ENCODE measurements around the gene CD44. TPM values are rescaled to one million over a fixed set of nuclear protein-coding genes. Genes with fewer than 3 reads are reported as not detected.
A peak's percentile ranks its signal among the peaks of the same experiment; 100 is the strongest.

Gene CD44
- total RNA-seq, 4 donors from 2014 or later = 212 to 292 (median 275) TPM

DNA sequence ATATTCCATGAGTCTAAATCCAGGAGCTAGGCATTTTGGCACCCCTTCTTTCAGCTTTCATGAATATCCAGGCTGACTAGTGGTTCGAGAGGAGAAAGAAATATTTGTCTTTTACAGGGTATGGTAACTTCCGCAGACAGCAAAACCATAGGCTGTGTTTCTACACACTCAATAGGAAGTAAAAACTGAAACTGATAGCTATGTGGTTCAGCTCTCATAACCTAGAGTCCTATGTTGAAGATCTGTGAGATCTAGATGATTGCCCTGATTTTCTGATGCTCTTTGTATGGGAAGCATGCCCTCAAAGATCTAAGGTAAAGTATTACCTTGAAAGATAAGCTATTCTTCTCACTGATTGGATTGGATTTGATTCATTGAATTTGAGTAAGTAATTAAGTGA lies 118.3 kb downstream of the CD44 start:
- 39% methylated on average over 2 of the region's 2 CpGs for WGBS

GRCh38 chr11:35259529-35259928 lies 120.6 kb downstream of the CD44 start:
- no peak for DNase-seq (ENCODE audit: extremely low spot score)
- Histone ChIP-seq H3K9me3 (no peaks in the 10 kb centered on the region), H3K36me3 (no peaks in the 10 kb centered on the region), H3K4me3 (no peak overlapping the region), H3K4me1 (peaks cover 7 to 57% (median 52%) of the 10 kb centered on the region in 4 donors), H3K27me3 (no peaks in the 10 kb centered on the region), H3K27ac (replicated peaks in 1 of 4) (no peak overlapping the region)
- TF ChIP-seq EP300 (IDR thresholded peaks at IDR 0.05) (no peak), POLR2AphosphoS5 (IDR thresholded peaks at IDR 0.05) (no peak), CTCF (IDR thresholded peaks at IDR 0.05) (no peak)
- WGBS = 73% methylated on average over 2 of the region's 2 CpGs
- intact Hi-C loops (cut with DNase I) = no loop called here

More for the DNA sequence above, 118.3 kb downstream of the CD44 start:
- intact Hi-C loops (cut with DNase I) = no loop called here
- DNase-seq (ENCODE audit: extremely low spot score) = no peak
- no peaks in the 10 kb centered on the region for H3K27me3 ChIP-seq
- H3K36me3 ChIP-seq = no peaks in the 10 kb centered on the region
- H3K4me1 ChIP-seq = peaks cover 7 to 75% (median 70%) of the 10 kb centered on the region in 4 donors
- no peak overlapping the region for H3K4me3 ChIP-seq
- H3K9me3 ChIP-seq = no peaks in the 10 kb centered on the region
- H3K27ac ChIP-seq (replicated peaks in 1 of 4) = no peak overlapping the region
- no peak for TF ChIP-seq EP300 (IDR thresholded peaks at IDR 0.05)

DNA sequence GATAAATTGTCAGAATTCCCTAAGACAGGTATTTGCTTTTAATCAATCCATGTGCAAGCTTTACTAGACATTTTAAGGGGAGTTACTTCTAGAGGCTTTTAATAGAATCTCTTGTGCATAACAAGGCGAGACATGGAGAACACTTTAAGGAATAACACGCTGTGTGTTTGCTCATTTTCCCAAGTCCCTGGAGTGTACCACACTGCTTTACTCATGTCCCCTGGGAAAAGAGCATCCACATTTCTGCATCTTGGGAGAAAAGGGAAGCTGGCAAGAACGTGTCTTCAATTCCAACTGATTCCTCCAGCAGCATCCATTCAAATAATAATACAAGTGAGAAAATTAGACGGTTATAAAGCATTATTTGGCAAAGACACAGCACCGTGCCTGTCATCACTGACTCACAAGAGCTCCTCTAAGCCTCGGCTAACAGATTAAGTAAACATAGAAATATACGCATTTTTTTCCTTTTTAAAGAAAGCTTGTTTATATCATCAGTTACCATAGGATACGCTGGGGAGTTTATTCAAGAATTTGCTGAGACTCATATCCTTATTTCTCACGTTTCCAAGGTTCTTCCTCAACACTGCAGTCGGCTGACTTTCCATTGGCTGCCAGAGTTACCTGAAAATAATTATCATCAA lies 121.5 kb downstream of the CD44 start:
- Histone ChIP-seq H3K36me3 (no peaks in the 10 kb centered on the region), H3K4me3 (no peak overlapping the region), H3K27me3 (no peaks in the 10 kb centered on the region), H3K4me1 (peaks cover 7 to 56% (median 47%) of the 10 kb centered on the region in 4 donors), H3K9me3 (no peaks in the 10 kb centered on the region), H3K27ac (replicated peaks in 1 of 4) (peak overlapping the region; percentile 48 to 64 (median 58))
- TF ChIP-seq EP300 (IDR thresholded peaks at IDR 0.05) = no peak
- peak in 1 of 2 donors; percentile 44 for TF ChIP-seq POLR2AphosphoS5 (IDR thresholded peaks at IDR 0.05)
- TF ChIP-seq POLR2A (IDR thresholded peaks at IDR 0.05; ENCODE audit: low read depth) = no peak
- no peak for DNase-seq (ENCODE audit: extremely low spot score)
- intact Hi-C loops (cut with DNase I) = no loop called here
- 37% methylated on average over 10 of the region's 10 CpGs for WGBS

DNA sequence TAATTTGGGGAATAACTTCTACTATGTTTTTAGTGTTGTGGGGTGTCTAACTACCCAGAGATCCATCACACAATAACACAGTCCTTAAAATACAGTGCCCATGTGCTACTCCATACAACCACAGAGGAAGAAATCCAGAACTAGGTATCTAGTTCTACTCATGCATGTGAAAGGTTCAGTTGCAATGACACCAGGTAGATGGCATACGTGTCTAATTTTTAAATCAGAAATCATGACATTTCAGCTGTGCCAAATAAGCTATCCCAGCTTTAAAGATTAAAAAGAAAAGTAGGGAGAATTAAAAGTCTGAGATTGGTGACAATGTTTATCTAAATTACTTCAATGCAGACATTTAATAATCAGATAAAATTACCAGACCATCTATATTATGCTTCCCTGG lies 122.2 kb downstream of the CD44 start:
- Histone ChIP-seq H3K4me1 (peaks cover 5 to 48% (median 42%) of the 10 kb centered on the region in 4 donors), H3K9me3 (no peaks in the 10 kb centered on the region), H3K36me3 (no peaks in the 10 kb centered on the region), H3K27me3 (no peaks in the 10 kb centered on the region), H3K27ac (replicated peaks in 1 of 4) (peak overlapping the region; percentile 48 to 64 (median 58)), H3K4me3 (no peak overlapping the region)
- 73% methylated on average over 1 of the region's 1 CpG for WGBS
- no peak for DNase-seq (ENCODE audit: extremely low spot score)
- intact Hi-C loops (cut with DNase I) = no loop called here
- TF ChIP-seq EP300 (IDR thresholded peaks at IDR 0.05) (no peak), CTCF (IDR thresholded peaks at IDR 0.05) (no peak), POLR2A (IDR thresholded peaks at IDR 0.05; ENCODE audit: low read depth) (no peak), POLR2AphosphoS5 (IDR thresholded peaks at IDR 0.05) (no peak)

GRCh38 chr11:35262056-35262455 lies 123.1 kb downstream of the CD44 start:
- no peak for DNase-seq (ENCODE audit: extremely low spot score)
- no peak overlapping the region for H3K4me3 ChIP-seq
- intact Hi-C loops (cut with DNase I) = no loop called here
- H3K27me3 ChIP-seq = no peaks in the 10 kb centered on the region
- no peaks in the 10 kb centered on the region for H3K36me3 ChIP-seq
- 85% methylated on average over 3 of the region's 3 CpGs for WGBS
- no peaks in the 10 kb centered on the region for H3K9me3 ChIP-seq
- no peak overlapping the region for H3K27ac ChIP-seq (replicated peaks in 1 of 4)
- TF ChIP-seq EP300 (IDR thresholded peaks at IDR 0.05) (no peak), CTCF (IDR thresholded peaks at IDR 0.05) (no peak), POLR2AphosphoS5 (IDR thresholded peaks at IDR 0.05) (no peak), POLR2A (IDR thresholded peaks at IDR 0.05; ENCODE audit: low read depth) (no peak)
- H3K4me1 ChIP-seq = peaks cover 0 to 40% (median 35%) of the 10 kb centered on the region in 4 donors

- H3K4me3 ChIP-seq = no peak overlapping the region
- peaks cover 0 to 34% (median 29%) of the 10 kb centered on the region in 4 donors for H3K4me1 ChIP-seq
- H3K9me3 ChIP-seq = no peaks in the 10 kb centered on the region
- no peak for DNase-seq (ENCODE audit: extremely low spot score)
- H3K27ac ChIP-seq (replicated peaks in 1 of 4) = no peak overlapping the region
- TF ChIP-seq POLR2AphosphoS5 (IDR thresholded peaks at IDR 0.05) (no peak), POLR2A (IDR thresholded peaks at IDR 0.05; ENCODE audit: low read depth) (no peak), CTCF (IDR thresholded peaks at IDR 0.05) (no peak), EP300 (IDR thresholded peaks at IDR 0.05) (no peak)
- no peaks in the 10 kb centered on the region for H3K36me3 ChIP-seq
- intact Hi-C loops (cut with DNase I) = no loop called here
- no peaks in the 10 kb centered on the region for H3K27me3 ChIP-seq
Observed at GRCh38 chr11:35262735-35263134, 123.8 kb downstream of the CD44 start.
